GM23338 (cell line): ENCODE data around the gene CSTPP1. TPM values are rescaled to one million over a fixed set of nuclear protein-coding genes. Genes with fewer than 3 reads are reported as not detected.

Experiments used
- ATAC-seq: fragments of 200-7000 bp; cut with Tn5 transposase; 3 replicates; pipeline ENCODE4 v1.9.1; 2020
- DNase-seq: peaks from one replicate; pipeline ENCODE4 v3.0.0-alpha.2; 2015; ENCODE audit warnings: low spot score
- H2AFZ ChIP-seq: fragments of 200-600 bp; sonication (generic); 2 replicates; pipeline ENCODE4 v1.8.0; 2016; ENCODE audit warnings: antibody characterized with exemption, mild to moderate bottlenecking, moderate library complexity
- H3F3A ChIP-seq: fragments of 200-600 bp; sonication (generic); replicated peaks from 2 replicates; pipeline ENCODE4 v1.8.0; 2017; ENCODE audit warnings: antibody characterized with exemption, mixed run types, low read depth
- H3K27ac ChIP-seq: fragments of 200-600 bp; sonication (generic); 2 replicates; pipeline ENCODE4 v1.6.1; 2016; ENCODE audit warnings: low read depth
- H3K27me3 ChIP-seq: fragments of 200-600 bp; sonication (generic); 2 replicates; pipeline ENCODE4 v1.8.0; 2016; ENCODE audit warnings: mild to moderate bottlenecking, mixed run types, moderate library complexity; ENCODE audit not compliant: insufficient read depth
- H3K36me3 ChIP-seq: fragments of 200-600 bp; sonication (generic); 2 replicates; pipeline ENCODE4 v1.8.0; 2016; ENCODE audit warnings: mild to moderate bottlenecking; ENCODE audit not compliant: insufficient read depth
- H3K4me1 ChIP-seq: fragments of 200-600 bp; sonication (generic); 2 replicates; pipeline ENCODE4 v1.8.0; 2016; ENCODE audit warnings: mild to moderate bottlenecking, moderate library complexity; ENCODE audit not compliant: insufficient read depth
- H3K4me2 ChIP-seq: fragments of 200-600 bp; sonication (generic); 2 replicates; pipeline ENCODE4 v1.7.1; 2017; ENCODE audit warnings: mixed run types
- H3K4me3 ChIP-seq: fragments of 200-600 bp; sonication (generic); 2 replicates; pipeline ENCODE4 v1.6.1; 2016; ENCODE audit warnings: mixed run types
- H3K79me2 ChIP-seq: fragments of 200-600 bp; sonication (generic); replicated peaks from 2 replicates; pipeline ENCODE4 v1.8.0; 2017; ENCODE audit warnings: mild to moderate bottlenecking; ENCODE audit not compliant: insufficient read depth
- H3K9me2 ChIP-seq: fragments of 200-600 bp; sonication (generic); 2 replicates; pipeline ENCODE4 v1.8.0; 2017; ENCODE audit not compliant: insufficient read depth
- H4K20me1 ChIP-seq: fragments of 200-600 bp; sonication (generic); replicated peaks from 2 replicates; pipeline ENCODE4 v1.8.0; 2017; ENCODE audit warnings: mild to moderate bottlenecking; ENCODE audit not compliant: insufficient read depth
- H3K27ac Mint-ChIP-seq: 2 replicates; pipeline ENCODE4 v1.8.0; 2020; ENCODE audit warnings: inconsistent platforms, mild to moderate bottlenecking, moderate library complexity, mixed read lengths
- H3K27me3 Mint-ChIP-seq: 3 replicates; pipeline ENCODE4 v1.8.0; 2022; ENCODE audit warnings: low read depth, mild to moderate bottlenecking, moderate library complexity, mixed read lengths, inconsistent platforms; ENCODE audit not compliant: insufficient read depth, poor library complexity
- H3K36me3 Mint-ChIP-seq: 3 replicates; pipeline ENCODE4 v1.8.0; 2021; ENCODE audit warnings: low read depth, mild to moderate bottlenecking, inconsistent platforms, moderate library complexity, mixed read lengths
- H3K4me1 Mint-ChIP-seq: 3 replicates; pipeline ENCODE4 v1.8.0; 2020; ENCODE audit warnings: mild to moderate bottlenecking, inconsistent platforms, mixed read lengths
- H3K4me3 Mint-ChIP-seq: 3 replicates; pipeline ENCODE4 v1.8.0; 2021; ENCODE audit warnings: moderate library complexity, mild to moderate bottlenecking, inconsistent platforms, mixed read lengths
- H3K9me3 Mint-ChIP-seq: 3 replicates; pipeline ENCODE4 v1.8.0; 2020; ENCODE audit warnings: moderate library complexity, mild to moderate bottlenecking, inconsistent platforms, mixed read lengths
- CREB1 ChIP-seq: fragments of 250-450 bp; sonication (Bioruptor Pico); IDR thresholded peaks from 2 replicates; pipeline ENCODE4 v1.5.0; 2020; ENCODE audit warnings: low read depth, mild to moderate bottlenecking, moderate library complexity
- JUNB ChIP-seq: IDR thresholded peaks from one replicate; pipeline ENCODE4 v1.6.1; 2016; ENCODE audit warnings: antibody characterized with exemption; ENCODE audit not compliant: unreplicated experiment
- NANOG ChIP-seq: IDR thresholded peaks from 2 replicates; pipeline ENCODE4 v1.6.1; 2016; ENCODE audit warnings: antibody characterized with exemption, borderline replicate concordance
- STAT1 ChIP-seq: IDR thresholded peaks from one replicate; pipeline ENCODE4 v1.6.1; 2016; ENCODE audit warnings: antibody characterized with exemption; ENCODE audit not compliant: unreplicated experiment
- ZNF114 ChIP-seq: fragments of 250-450 bp; sonication (Bioruptor Pico); IDR thresholded peaks from 2 replicates; pipeline ENCODE4 v1.5.0; 2020; ENCODE audit warnings: mild to moderate bottlenecking, moderate library complexity
- ZNF331 ChIP-seq: fragments of 250-450 bp; sonication (Bioruptor Pico); IDR thresholded peaks from 2 replicates; pipeline ENCODE4 v1.5.0; 2020; ENCODE audit warnings: low read depth, mild to moderate bottlenecking, moderate library complexity
- polyA plus RNA-seq: library from polyadenylated mRNA; unstranded; fragments of >200 nt; fragmentation: Nextera tagmentation; extraction: Ambion mirVana; gene quantifications from 2 replicates; pipeline ENCODE4 v1.2.1, GENCODE V29; 2016
- total RNA-seq: library from RNA; depleted of rRNA; stranded (reverse); fragments of >200 nt; shearing (Covaris generic); gene quantifications from 2 replicates; pipeline ENCODE4 v1.2.3, GENCODE V29; 2014
- TF ChIP-seq, protein P1 (sequence below), 2 experiments: fragments of 200-600 bp in 1 of 2; sonication (generic) in 1 of 2; conservative IDR thresholded peaks; 2 replicates each; pipeline versions ENCODE4 v1.5.1 to v1.6.1; 2016 to 2017; ENCODE audit warnings: antibody characterized with exemption in 2 of 2, low read depth in 2 of 2, mild to moderate bottlenecking in 2 of 2, moderate library complexity in 1 of 2
- TF ChIP-seq, protein P2 (sequence below): fragments of 250-450 bp; sonication (Bioruptor Pico); IDR thresholded peaks from 2 replicates; pipeline ENCODE4 v1.5.0; 2020; ENCODE audit warnings: mild to moderate bottlenecking, moderate library complexity

CSTPP1 gene
- total and polyA plus RNA-seq, 2 experiments from 2014 or later = 23.5 to 42.6 TPM

DNA sequence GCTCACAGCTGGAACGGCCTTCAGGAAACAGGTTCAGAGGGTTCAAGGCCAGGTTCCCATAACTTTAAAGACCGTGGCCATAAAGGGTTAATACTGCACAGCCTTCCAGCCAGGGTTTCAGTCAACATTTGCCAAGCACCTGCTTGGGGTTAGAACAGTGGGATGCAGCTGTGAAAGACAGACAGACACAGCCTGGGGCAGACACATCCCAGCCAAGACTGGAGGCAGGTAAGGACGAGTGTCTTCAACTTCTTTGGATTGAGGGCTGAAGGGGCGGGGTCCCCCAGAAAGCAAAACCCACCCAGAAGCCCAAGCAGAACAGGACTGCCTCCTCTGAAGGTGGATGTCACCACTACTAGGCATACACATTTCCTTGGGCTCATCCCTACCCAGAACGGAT, 225.9 kb downstream of the CSTPP1 start:
- H3F3A ChIP-seq = peaks cover 10% of the 10 kb centered on the region
- Mint-ChIP-seq H3K27ac (no peak overlapping the region), H3K4me1 (peaks cover 3% of the 10 kb centered on the region; the same call in 1 of the 3 replicates), H3K4me3 (no peak overlapping the region), H3K27me3 (peaks cover 6% of the 10 kb centered on the region), H3K9me3 (no peaks in the 10 kb centered on the region), H3K36me3 (peaks cover 35% of the 10 kb centered on the region)
- peaks cover 11% of the 10 kb centered on the region for H3K36me3 ChIP-seq
- no peak for DNase-seq
- no peaks in the 10 kb centered on the region for H3K9me2 ChIP-seq
- H3K4me2 ChIP-seq = no peak overlapping the region
- H3K27ac ChIP-seq = peak overlapping the region; percentile 69
- 0 out of 2 replicates have a peak, but pooled peaks cover 3% of the 10 kb centered on the region for H3K4me1 ChIP-seq
- TF ChIP-seq ZNF114 (no peak), ZNF331 (CRISPR knock-in tag) (no peak), JUNB (no peak), CREB1 (no peak), NANOG (no peak), STAT1 (no peak)
- TF ChIP-seq, protein P1, sequence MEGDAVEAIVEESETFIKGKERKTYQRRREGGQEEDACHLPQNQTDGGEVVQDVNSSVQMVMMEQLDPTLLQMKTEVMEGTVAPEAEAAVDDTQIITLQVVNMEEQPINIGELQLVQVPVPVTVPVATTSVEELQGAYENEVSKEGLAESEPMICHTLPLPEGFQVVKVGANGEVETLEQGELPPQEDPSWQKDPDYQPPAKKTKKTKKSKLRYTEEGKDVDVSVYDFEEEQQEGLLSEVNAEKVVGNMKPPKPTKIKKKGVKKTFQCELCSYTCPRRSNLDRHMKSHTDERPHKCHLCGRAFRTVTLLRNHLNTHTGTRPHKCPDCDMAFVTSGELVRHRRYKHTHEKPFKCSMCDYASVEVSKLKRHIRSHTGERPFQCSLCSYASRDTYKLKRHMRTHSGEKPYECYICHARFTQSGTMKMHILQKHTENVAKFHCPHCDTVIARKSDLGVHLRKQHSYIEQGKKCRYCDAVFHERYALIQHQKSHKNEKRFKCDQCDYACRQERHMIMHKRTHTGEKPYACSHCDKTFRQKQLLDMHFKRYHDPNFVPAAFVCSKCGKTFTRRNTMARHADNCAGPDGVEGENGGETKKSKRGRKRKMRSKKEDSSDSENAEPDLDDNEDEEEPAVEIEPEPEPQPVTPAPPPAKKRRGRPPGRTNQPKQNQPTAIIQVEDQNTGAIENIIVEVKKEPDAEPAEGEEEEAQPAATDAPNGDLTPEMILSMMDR (conservative IDR thresholded peaks at IDR 0.05; ENCODE audit: low read depth in 2 of 2) = no peak
- TF ChIP-seq, protein P2, sequence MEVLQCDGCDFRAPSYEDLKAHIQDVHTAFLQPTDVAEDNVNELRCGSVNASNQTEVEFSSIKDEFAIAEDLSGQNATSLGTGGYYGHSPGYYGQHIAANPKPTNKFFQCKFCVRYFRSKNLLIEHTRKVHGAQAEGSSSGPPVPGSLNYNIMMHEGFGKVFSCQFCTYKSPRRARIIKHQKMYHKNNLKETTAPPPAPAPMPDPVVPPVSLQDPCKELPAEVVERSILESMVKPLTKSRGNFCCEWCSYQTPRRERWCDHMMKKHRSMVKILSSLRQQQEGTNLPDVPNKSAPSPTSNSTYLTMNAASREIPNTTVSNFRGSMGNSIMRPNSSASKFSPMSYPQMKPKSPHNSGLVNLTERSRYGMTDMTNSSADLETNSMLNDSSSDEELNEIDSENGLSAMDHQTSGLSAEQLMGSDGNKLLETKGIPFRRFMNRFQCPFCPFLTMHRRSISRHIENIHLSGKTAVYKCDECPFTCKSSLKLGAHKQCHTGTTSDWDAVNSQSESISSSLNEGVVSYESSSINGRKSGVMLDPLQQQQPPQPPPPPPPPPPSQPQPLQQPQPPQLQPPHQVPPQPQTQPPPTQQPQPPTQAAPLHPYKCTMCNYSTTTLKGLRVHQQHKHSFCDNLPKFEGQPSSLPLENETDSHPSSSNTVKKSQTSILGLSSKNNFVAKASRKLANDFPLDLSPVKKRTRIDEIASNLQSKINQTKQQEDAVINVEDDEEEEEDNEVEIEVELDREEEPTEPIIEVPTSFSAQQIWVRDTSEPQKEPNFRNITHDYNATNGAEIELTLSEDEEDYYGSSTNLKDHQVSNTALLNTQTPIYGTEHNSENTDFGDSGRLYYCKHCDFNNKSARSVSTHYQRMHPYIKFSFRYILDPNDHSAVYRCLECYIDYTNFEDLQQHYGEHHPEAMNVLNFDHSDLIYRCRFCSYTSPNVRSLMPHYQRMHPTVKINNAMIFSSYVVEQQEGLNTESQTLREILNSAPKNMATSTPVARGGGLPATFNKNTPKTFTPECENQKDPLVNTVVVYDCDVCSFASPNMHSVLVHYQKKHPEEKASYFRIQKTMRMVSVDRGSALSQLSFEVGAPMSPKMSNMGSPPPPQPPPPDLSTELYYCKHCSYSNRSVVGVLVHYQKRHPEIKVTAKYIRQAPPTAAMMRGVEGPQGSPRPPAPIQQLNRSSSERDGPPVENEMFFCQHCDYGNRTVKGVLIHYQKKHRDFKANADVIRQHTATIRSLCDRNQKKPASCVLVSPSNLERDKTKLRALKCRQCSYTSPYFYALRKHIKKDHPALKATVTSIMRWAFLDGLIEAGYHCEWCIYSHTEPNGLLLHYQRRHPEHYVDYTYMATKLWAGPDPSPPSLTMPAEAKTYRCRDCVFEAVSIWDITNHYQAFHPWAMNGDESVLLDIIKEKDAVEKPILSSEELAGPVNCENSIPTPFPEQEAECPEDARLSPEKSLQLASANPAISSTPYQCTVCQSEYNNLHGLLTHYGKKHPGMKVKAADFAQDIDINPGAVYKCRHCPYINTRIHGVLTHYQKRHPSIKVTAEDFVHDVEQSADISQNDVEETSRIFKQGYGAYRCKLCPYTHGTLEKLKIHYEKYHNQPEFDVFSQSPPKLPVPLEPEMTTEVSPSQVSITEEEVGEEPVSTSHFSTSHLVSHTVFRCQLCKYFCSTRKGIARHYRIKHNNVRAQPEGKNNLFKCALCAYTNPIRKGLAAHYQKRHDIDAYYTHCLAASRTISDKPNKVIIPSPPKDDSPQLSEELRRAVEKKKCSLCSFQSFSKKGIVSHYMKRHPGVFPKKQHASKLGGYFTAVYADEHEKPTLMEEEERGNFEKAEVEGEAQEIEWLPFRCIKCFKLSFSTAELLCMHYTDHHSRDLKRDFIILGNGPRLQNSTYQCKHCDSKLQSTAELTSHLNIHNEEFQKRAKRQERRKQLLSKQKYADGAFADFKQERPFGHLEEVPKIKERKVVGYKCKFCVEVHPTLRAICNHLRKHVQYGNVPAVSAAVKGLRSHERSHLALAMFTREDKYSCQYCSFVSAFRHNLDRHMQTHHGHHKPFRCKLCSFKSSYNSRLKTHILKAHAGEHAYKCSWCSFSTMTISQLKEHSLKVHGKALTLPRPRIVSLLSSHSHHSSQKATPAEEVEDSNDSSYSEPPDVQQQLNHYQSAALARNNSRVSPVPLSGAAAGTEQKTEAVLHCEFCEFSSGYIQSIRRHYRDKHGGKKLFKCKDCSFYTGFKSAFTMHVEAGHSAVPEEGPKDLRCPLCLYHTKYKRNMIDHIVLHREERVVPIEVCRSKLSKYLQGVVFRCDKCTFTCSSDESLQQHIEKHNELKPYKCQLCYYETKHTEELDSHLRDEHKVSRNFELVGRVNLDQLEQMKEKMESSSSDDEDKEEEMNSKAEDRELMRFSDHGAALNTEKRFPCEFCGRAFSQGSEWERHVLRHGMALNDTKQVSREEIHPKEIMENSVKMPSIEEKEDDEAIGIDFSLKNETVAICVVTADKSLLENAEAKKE (CRISPR knock-in tag) = no peak
- H3K27me3 ChIP-seq = no peaks in the 10 kb centered on the region
- ATAC-seq = no peak
- H3K79me2 ChIP-seq = no peaks in the 10 kb centered on the region
- peaks cover under 1% of the 10 kb centered on the region; the same call in 1 of the 2 replicates for H4K20me1 ChIP-seq
- no peak overlapping the region for H2AFZ ChIP-seq
- no peak overlapping the region for H3K4me3 ChIP-seq
